ENCODE measurements around the gene CYP46A1.

CYP46A1 gene

GRCh38 chr14:99752486-99753121 is 68.5 kb downstream of the CYP46A1 start:
- no peak overlapping the region for H3K4me3 ChIP-seq (ENCODE audit: low read depth, low read length)
- no peak for DNase-seq (ENCODE audit: low read depth)
- no peak for TF ChIP-seq CTCF (IDR thresholded peaks at IDR 0.05; ENCODE audit: insufficient read depth, low read depth, low read length, missing control alignments)

DNA sequence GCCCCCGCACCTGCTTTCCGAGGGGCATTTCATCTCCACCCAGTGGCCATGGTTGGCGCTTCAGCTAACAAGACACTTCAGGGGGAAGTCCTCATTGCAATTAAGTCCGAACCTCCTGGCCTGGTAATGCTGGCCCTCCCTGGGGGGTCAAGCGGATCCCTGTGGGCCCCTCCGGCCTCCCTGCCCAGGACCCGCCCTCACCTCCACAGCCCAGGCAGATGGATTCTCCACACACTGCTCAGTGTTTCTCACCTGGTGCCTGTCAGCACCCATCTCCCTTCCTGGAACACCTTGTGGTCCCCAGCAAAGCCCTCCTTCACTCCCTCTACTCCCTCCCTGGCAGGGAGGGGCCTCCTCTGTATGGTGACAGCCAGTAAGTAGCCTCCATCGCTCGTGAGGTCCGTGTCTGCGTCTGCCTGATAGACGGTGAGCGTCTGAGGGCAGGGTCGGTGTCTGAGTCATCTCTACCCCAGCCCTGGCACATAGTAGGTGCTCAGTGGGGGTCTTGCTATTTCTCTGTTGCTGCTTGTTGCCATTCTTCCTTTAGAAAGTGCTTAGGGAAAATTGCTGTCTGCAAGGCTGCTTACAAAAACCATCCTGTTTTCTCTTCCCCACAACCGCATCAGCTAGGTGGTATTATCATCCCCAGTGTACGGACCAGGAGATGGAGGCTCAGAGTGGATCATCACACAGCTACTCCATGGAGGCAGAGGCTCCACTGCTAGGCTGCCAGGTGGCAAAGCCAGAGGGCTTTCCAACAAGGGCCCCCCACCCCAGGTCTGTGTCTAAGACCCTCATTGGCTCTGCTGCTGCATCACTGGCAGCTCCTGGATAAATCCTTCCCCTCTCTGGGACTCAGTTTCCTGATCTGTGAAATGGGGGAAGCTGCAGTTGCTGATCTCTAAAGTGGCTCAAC is 69.4 kb downstream of the CYP46A1 start:
- no peak for TF ChIP-seq CTCF (IDR thresholded peaks at IDR 0.05; ENCODE audit: insufficient read depth, low read depth, low read length, missing control alignments)
- no peak for DNase-seq (ENCODE audit: low read depth)
- no peak overlapping the region for H3K4me3 ChIP-seq (ENCODE audit: low read depth, low read length)

GRCh38 chr14:99754141-99755067 is 70.3 kb downstream of the CYP46A1 start:
- DNase-seq (ENCODE audit: low read depth) = no peak
- H3K4me3 ChIP-seq (ENCODE audit: low read depth, low read length) = no peak overlapping the region
- TF ChIP-seq CTCF (IDR thresholded peaks at IDR 0.05; ENCODE audit: insufficient read depth, low read depth, low read length, missing control alignments) = no peak

DNA sequence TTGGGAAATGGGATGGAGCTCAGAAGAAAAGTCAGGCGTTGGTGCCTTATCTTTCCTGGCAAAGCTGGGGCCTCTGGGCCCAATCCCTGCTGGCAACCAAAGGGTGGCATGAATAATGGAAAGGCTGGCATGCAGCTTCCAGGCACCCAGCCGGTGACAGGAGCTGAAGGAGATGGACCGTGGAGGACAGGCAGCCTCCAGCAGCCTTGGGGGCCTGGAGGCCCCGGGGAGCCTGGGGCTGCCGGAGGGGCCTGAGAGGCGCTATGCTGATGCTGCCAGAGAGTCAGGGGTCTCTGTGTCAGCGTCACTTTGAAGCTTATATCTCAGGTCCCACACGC is 70.9 kb downstream of the CYP46A1 start:
- no peak for DNase-seq (ENCODE audit: low read depth)
- no peak overlapping the region for H3K4me3 ChIP-seq (ENCODE audit: low read depth, low read length)
- TF ChIP-seq CTCF (IDR thresholded peaks at IDR 0.05; ENCODE audit: insufficient read depth, low read depth, low read length, missing control alignments) = no peak

- H3K4me3 ChIP-seq (ENCODE audit: low read depth, low read length) = no peak overlapping the region
- TF ChIP-seq CTCF (IDR thresholded peaks at IDR 0.05; ENCODE audit: insufficient read depth, low read depth, low read length, missing control alignments) = no peak
- DNase-seq (ENCODE audit: low read depth) = no peak
Measured at GRCh38 chr14:99755629-99756603, 71.8 kb downstream of the CYP46A1 start.

DNA sequence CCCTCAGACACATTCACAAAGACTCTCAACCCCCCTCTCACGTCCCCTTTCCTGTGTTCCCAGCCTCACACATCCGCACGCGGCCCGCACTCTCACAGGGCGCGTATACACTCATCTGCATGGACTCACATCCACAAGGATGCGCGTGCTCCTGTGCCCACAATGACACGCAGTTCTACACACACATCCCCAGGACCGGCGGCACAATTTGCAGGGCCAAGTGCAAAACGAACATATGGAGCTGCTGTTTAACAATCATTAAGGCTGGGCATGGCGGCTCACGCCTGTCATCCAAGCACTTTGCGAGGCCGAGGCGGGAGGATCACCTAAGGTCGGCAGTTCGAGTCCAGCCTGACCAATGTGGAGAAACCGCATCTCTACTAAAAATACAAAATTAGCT is 72.7 kb downstream of the CYP46A1 start:
- DNase-seq (ENCODE audit: low read depth) = no peak
- H3K4me3 ChIP-seq (ENCODE audit: low read depth, low read length) = no peak overlapping the region
- TF ChIP-seq CTCF (IDR thresholded peaks at IDR 0.05; ENCODE audit: insufficient read depth, low read depth, low read length, missing control alignments) = no peak
